Suppressor macrophage (primary cell): Measurements from ENCODE around the gene S100A3.

ENCODE experiments used
- DNase-seq, 4 experiments: peaks; one replicate each; pipeline ENCODE4 v3.0.0-alpha.2; 2020 to 2022

Gene S100A3

GRCh38 chr1:153509036-153509435 lies 40.0 kb downstream of the S100A3 start:
- no peak for DNase-seq

GRCh38 chr1:153507926-153508583 lies 41.0 kb downstream of the S100A3 start:
- no peak for DNase-seq

- DNase-seq, result no peak
These were observed 42.1 kb downstream of the S100A3 start for GRCh38 chr1:153506831-153507413.

DNA sequence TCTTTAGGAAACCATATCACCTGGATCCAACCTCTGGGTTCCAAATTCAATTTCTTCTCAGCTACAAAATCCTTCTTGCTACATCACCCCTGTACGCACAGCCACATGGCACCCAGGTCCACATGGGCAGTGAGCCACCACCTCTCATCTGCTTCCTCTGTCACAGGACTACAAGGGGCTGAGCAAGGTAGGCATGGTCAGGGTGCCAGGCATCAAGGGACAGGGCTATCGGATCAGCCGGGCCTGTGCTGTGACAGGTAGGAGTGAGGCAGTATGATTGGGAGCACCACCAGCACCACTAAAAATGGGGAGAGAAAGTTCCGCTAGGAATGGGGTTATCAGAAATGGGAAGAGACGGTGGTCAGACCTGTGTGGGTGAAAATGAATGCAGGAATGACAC lies 42.7 kb downstream of the S100A3 start:
- no peak for DNase-seq

GRCh38 chr1:153505576-153505975 lies 43.5 kb downstream of the S100A3 start:
- DNase-seq, result no peak

GRCh38 chr1:153503766-153504165 lies 45.3 kb downstream of the S100A3 start:
- DNase-seq, result no peak

DNA sequence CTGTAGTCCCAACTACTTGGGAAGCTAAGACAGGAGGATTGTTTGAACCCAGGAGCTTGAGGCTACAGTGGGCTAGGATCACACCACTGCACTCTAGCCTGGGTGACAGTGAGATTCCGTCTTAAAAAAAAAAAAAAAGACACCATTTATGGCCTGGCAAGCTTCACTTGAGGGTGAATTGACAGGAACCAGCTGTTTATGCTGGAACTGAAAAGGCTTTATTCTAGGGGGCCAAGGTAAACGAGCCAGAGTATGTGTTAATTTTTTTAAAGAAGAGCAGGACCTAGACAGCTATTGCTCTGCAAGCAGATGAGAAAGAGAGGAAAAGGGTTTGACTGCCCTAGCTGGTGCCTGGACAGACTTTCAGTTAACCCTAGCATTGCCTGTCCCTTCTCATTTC lies 50.3 kb downstream of the S100A3 start:
- no peak for DNase-seq
